Gastroesophageal sphincter (tissue), 3 donors: ENCODE data around the gene DNAJB8.

Experiments
- POLR2A ChIP-seq, 2 donors: fragments of 450-650 bp; IDR thresholded peaks; one replicate each; pipeline ENCODE4 v1.6.1; 2017; ENCODE audit warnings: antibody characterized with exemption in 2 of 2, mild to moderate bottlenecking in 2 of 2, moderate library complexity in 1 of 2
- TF ChIP-seq, protein P1 (sequence below), 4 experiments: fragments of 200-600 bp in 2 of 4; fragments of 450-650 bp in 2 of 4; sonication (generic) in 1 of 4; IDR thresholded peaks; one replicate each; pipeline ENCODE4 v1.5.1; 2017 to 2019; ENCODE audit warnings: antibody characterized with exemption in 4 of 4, mild to moderate bottlenecking in 2 of 4, moderate library complexity in 2 of 4

DNA sequence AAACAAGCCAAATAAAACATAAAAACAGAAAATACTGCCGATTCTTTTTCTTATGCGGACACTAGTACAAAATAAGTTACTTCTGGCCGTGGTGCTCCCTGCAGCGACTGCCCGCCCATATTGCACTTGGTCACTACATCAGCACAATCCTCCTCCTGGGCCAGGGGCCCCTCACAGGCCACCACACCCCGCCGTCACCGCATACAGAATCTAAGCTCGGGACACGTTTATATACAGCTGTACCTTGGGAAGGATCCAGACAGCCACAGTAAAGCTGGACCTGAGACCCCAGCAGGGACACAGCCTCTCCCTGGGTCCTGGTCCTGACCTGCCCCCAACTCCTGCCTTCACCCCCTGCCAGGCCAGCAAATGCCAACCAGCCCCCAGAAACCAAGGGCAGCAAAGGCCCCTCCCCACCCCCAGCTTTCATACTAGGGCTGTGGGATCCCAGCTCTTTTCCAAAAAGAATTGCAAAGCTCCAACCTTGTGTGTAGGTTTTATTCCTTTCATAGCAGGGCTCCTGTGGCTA lies 12.9 kb upstream of the DNAJB8 start:
- TF ChIP-seq POLR2A (IDR thresholded peaks at IDR 0.05): no peak
- TF ChIP-seq, protein P1, sequence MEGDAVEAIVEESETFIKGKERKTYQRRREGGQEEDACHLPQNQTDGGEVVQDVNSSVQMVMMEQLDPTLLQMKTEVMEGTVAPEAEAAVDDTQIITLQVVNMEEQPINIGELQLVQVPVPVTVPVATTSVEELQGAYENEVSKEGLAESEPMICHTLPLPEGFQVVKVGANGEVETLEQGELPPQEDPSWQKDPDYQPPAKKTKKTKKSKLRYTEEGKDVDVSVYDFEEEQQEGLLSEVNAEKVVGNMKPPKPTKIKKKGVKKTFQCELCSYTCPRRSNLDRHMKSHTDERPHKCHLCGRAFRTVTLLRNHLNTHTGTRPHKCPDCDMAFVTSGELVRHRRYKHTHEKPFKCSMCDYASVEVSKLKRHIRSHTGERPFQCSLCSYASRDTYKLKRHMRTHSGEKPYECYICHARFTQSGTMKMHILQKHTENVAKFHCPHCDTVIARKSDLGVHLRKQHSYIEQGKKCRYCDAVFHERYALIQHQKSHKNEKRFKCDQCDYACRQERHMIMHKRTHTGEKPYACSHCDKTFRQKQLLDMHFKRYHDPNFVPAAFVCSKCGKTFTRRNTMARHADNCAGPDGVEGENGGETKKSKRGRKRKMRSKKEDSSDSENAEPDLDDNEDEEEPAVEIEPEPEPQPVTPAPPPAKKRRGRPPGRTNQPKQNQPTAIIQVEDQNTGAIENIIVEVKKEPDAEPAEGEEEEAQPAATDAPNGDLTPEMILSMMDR (IDR thresholded peaks at IDR 0.05): no peak
